Activated naive CD4-positive, alpha-beta T cell treated with anti-CD3 and anti-CD28 coated beads for 36 hours (primary cell): ENCODE data around the gene TM9SF2. TPM values are rescaled to one million over a fixed set of nuclear protein-coding genes. Genes with fewer than 3 reads are reported as not detected.
"Not testable (repeated sequence)": the region's sequence is repeated elsewhere in the genome, so short reads cannot be mapped to it uniquely, and the experiment has no call there.

ENCODE experiments used
- CTCF ChIA-PET: fragments of 350-600 bp; sonication (Branson Sonifier 250); formaldehyde crosslinking; loops from one replicate; lab custom pipeline; 2021; ENCODE audit warnings: antibody characterized with exemption; lab: Charles Lee
- DNase-seq: peaks from one replicate; pipeline ENCODE4 v3.0.0-alpha.2; 2020
- H3K27ac Mint-ChIP-seq: one replicate; pipeline ENCODE4 v1.8.0; 2021; ENCODE audit warnings: mild to moderate bottlenecking, mixed read lengths
- H3K27me3 Mint-ChIP-seq: one replicate; pipeline ENCODE4 v1.8.0; 2021; ENCODE audit warnings: low read depth, mixed read lengths
- H3K36me3 Mint-ChIP-seq: one replicate; pipeline ENCODE4 v1.8.0; 2021; ENCODE audit warnings: low read depth, mixed read lengths
- H3K4me1 Mint-ChIP-seq: one replicate; pipeline ENCODE4 v1.8.0; 2021; ENCODE audit warnings: low read depth, mixed read lengths
- H3K4me3 Mint-ChIP-seq: one replicate; pipeline ENCODE4 v1.8.0; 2021; ENCODE audit warnings: mild to moderate bottlenecking, moderate library complexity, mixed read lengths
- H3K9me3 Mint-ChIP-seq: one replicate; pipeline ENCODE4 v1.8.0; 2021; ENCODE audit warnings: mixed read lengths
- intact Hi-C: fragments of 100-400 bp; cut with micrococcal nuclease; formaldehyde crosslinking; loops from one replicate; pipeline ENCODE4 v1.15.1; 2023
- total RNA-seq, 2 experiments: library from RNA; stranded (reverse); gene quantifications; one replicate each; pipeline ENCODE4 v1.2.3, GENCODE V29; 2021

TM9SF2 gene
- total RNA-seq, 2 experiments from 2014 or later = 35.2 to 36.4 TPM

DNA sequence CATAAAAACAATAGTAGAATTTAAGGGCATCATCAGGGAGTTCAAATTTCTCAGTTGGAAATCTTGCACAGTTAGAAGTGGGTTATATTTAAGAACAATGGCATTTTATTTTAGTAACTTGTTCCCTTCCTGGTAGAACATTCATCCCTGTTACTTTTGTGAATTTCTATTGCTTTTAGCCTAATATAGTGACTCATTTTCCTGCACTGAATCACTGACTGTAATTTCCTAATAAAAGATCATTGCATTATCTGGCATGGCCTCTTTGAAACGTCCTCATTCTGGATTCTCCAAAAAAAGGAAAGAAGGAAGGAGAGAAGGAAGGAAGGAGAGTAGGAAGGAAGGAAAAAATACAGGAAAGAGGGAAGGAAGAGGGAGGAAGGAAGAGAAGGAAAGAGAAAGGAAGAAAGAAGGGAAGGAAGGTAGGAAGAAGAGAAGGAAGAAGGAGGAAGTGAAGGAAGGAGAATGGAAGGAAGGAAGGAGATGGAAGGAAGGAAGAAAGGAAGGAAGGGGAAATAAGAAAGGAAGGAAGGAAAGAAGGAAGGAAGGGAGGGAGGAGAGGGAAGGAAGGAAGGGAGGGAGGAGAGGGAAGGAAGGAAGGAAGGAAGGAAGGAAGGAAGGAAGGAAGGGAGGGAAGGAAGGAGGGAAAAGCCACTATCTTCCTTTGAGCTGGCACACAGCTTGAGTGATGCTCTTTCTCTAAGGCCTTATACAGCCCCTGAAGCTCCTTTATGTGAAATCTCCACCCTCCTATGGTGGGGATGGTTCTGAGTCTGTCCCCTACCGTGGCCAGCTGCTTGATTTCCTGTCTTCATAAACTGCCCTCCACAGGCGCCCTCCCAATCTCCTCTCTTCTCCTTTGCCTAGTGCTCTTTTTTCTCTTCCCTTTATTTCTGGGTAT, 29.8 kb upstream of the TM9SF2 start:
- H3K4me1 Mint-ChIP-seq = peaks cover 2% of the 10 kb centered on the region
- intact Hi-C loops = no loop called here
- CTCF ChIA-PET = interaction anchor here (0.6 to 1.2 kb wide), 4 partner anchors 31 to 287 kb away, joined by 3 to 4 read pairs (median 3); no protein-coding TSS in a partner anchor
- no peak for DNase-seq
- no peak overlapping the region for H3K27ac Mint-ChIP-seq
- no peak overlapping the region for H3K4me3 Mint-ChIP-seq
- H3K27me3 Mint-ChIP-seq = no peaks in the 10 kb centered on the region
- H3K9me3 Mint-ChIP-seq = no peaks in the 10 kb centered on the region
- no peaks in the 10 kb centered on the region for H3K36me3 Mint-ChIP-seq

DNA sequence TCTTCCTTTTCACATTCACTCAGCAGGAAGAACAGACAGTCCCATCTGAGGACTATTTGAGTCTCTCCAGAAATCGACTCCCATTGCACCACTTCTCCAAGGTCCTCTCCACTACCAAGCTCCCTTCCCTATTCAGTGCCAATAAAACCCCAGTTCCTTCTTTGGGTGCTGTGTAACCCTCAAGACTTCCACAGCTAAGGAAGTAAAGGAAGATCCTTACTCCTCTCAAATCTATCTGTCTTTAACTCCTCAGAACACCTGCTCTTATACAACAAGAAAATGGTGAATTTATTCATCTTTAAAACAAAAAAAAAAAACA, 29.2 kb upstream of the TM9SF2 start:
- CTCF ChIA-PET = interaction anchor here (0.6 to 1.2 kb wide), 4 partner anchors 30 to 287 kb away, joined by 3 to 4 read pairs (median 3); no protein-coding TSS in a partner anchor

DNA sequence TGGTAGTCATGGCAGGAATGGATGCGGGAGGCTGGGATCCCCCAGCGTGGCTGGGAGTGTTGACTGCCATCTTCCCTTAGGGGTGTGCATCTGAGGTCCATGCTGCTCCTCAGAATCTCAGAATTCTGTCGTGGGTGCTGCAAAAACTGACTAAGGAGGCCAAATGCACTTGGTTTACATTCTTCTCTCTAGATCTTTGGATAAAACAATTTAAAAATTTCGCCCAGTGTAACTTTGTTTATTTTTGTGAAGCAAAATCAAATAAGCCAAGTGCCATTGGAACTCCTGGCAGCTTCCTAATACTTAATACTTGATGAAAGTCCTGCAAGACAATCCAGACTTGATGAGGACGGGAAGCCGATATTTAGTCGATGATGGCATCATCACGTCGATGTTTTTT, 27.8 kb upstream of the TM9SF2 start:
- intact Hi-C loops = no loop called here
- CTCF ChIA-PET = interaction anchor here (0.6 to 0.7 kb wide), 3 partner anchors 12 to 437 kb away, joined by 3 to 6 read pairs (median 5); no protein-coding TSS in a partner anchor
- Mint-ChIP-seq H3K9me3 (no peaks in the 10 kb centered on the region), H3K4me3 (no peak overlapping the region), H3K36me3 (no peaks in the 10 kb centered on the region), H3K27ac (no peak overlapping the region), H3K4me1 (no peaks in the 10 kb centered on the region), H3K27me3 (no peaks in the 10 kb centered on the region)
- no peak for DNase-seq

More for the DNA sequence above, 29.2 kb upstream of the TM9SF2 start:
- no peaks in the 10 kb centered on the region for H3K27me3 Mint-ChIP-seq
- H3K4me3 Mint-ChIP-seq = no peak overlapping the region
- no peak for DNase-seq
- H3K4me1 Mint-ChIP-seq = peaks cover 2% of the 10 kb centered on the region
- no peaks in the 10 kb centered on the region for H3K9me3 Mint-ChIP-seq
- H3K27ac Mint-ChIP-seq = no peak overlapping the region
- intact Hi-C loops = no loop called here
- H3K36me3 Mint-ChIP-seq = no peaks in the 10 kb centered on the region

DNA sequence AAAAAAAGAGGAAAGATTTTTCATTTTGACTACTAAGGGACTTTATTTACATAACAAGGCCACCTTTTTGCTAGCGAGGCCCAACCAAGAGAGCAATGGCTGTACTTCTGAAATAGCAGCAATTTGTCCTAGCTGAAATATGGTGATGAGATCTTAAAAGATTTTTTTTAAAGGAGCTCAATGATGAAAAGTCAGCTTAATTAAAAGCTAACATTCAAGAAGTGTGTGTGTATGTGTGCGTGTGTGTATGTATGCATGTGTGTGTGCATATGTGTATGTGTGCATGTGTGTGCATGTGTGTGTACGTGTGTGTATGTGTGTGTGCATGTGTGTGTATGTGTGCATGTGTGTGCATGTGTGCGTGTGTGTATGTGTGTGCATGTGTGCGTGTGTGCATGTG, 24.6 kb upstream of the TM9SF2 start:
- no peak for DNase-seq
- intact Hi-C loops = no loop called here
- Mint-ChIP-seq H3K36me3 (no peaks in the 10 kb centered on the region), H3K9me3 (no peaks in the 10 kb centered on the region), H3K4me3 (no peak overlapping the region), H3K4me1 (no peaks in the 10 kb centered on the region), H3K27ac (no peak overlapping the region), H3K27me3 (no peaks in the 10 kb centered on the region)
- CTCF ChIA-PET = interaction anchor here (0.6 to 1.4 kb wide), 4 partner anchors 11 to 141 kb away, joined by 3 to 4 read pairs (median 3); no protein-coding TSS in a partner anchor

DNA sequence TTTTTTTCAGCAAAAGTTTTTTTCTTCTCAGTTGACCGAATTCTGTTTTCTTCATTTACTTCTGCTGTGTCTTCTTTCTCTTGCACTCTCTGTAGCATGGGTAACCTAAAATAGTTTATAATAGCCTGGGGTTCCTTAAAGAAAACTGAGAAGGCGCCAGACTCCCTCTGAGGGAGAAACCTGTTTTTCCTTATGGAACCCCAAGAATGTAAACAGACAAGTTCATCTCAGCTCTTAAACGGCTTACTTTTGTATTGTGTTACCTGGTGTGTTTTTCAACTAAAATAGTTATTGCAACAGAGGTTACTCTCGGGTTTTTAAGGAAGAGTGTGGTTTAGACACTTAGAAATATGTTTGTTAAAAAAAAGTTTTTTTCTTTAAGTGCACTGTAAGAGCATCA, 23.8 kb upstream of the TM9SF2 start:
- DNase-seq = no peak
- no peak overlapping the region for H3K27ac Mint-ChIP-seq

DNA sequence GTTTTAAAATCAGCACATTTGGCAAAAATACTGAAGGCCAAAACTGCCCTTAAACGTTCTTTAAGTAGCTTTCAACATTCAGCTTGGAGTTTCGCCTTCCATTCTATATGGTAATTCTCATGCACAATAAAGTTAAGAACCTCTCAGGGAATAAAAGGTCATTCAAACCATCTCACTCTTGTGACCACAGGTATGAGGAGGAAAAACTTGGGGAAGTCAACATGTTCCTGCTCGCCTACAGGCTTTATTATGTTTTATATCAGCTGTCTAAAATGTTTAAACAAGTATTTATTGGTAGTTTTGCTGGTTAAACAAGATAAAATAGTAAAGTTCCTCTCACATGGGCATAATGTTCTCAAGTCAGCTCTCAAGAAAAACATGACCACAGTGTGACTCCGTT, 19.9 kb upstream of the TM9SF2 start:
- intact Hi-C loops = no loop called here
- no peaks in the 10 kb centered on the region for H3K27me3 Mint-ChIP-seq
- CTCF ChIA-PET = interaction anchor here (1.4 kb wide), 1 partner anchor 25 kb away, joined by 5 read pairs; no protein-coding TSS in a partner anchor

More for the DNA sequence above, 23.8 kb upstream of the TM9SF2 start:
- Mint-ChIP-seq H3K9me3 (no peaks in the 10 kb centered on the region), H3K36me3 (no peaks in the 10 kb centered on the region), H3K4me3 (no peak overlapping the region), H3K27me3 (no peaks in the 10 kb centered on the region), H3K4me1 (no peaks in the 10 kb centered on the region)
- intact Hi-C loops = no loop called here
- CTCF ChIA-PET = no interaction called here

DNA sequence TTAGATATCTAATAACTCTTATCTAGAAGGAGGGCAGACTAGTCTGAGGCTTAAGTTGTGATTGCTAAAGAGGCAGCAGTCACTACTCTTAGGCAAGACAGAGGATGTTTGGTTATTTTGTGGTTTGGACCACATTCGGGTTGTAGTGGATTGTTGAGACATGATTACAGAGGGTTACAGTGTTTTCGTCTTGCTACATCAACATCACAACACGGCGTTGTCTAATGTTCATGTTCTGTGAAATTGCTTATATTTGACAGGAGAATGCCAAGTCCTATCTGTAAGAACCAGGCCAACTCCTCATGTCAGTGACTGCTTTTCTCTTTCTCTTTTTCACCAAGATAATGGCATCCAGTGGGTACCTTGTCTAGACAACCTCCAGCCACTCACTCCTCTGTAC, 16.8 kb upstream of the TM9SF2 start:
- H3K27me3 Mint-ChIP-seq = no peaks in the 10 kb centered on the region
- CTCF ChIA-PET = no interaction called here
- peaks cover 6% of the 10 kb centered on the region for H3K4me1 Mint-ChIP-seq
- peaks cover 6% of the 10 kb centered on the region for H3K9me3 Mint-ChIP-seq
- H3K4me3 Mint-ChIP-seq = no peak overlapping the region
- intact Hi-C loops = no loop called here
- DNase-seq = no peak
- peaks cover 9% of the 10 kb centered on the region for H3K36me3 Mint-ChIP-seq
- no peak overlapping the region for H3K27ac Mint-ChIP-seq

More for the DNA sequence above, 19.9 kb upstream of the TM9SF2 start:
- H3K4me1 Mint-ChIP-seq = peaks cover 6% of the 10 kb centered on the region
- no peak overlapping the region for H3K27ac Mint-ChIP-seq
- no peak for DNase-seq
- H3K36me3 Mint-ChIP-seq = no peaks in the 10 kb centered on the region
- H3K9me3 Mint-ChIP-seq = peaks cover 2% of the 10 kb centered on the region
- H3K4me3 Mint-ChIP-seq = no peak overlapping the region

DNA sequence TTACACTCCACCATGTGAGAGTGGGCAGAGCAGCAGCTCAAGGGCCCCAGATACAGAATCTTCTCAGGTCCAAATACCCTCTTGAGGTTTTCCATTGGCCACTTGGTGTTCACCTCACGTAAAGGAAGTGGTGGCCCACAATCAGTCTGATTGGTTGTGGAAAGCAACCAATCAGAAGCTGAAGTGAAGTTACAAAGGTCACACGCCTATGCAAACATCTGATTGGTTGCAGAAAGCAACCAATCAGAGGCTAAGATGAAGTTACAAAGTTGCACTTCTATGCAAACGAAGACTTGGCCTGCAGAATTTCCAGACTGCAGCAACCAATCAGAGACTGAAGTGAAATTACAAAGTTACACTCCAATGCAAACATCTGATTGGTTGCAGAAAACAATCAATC, 14.3 kb upstream of the TM9SF2 start:
- H3K27me3 Mint-ChIP-seq = no peaks in the 10 kb centered on the region
- CTCF ChIA-PET = no interaction called here
- no peak for DNase-seq

DNA sequence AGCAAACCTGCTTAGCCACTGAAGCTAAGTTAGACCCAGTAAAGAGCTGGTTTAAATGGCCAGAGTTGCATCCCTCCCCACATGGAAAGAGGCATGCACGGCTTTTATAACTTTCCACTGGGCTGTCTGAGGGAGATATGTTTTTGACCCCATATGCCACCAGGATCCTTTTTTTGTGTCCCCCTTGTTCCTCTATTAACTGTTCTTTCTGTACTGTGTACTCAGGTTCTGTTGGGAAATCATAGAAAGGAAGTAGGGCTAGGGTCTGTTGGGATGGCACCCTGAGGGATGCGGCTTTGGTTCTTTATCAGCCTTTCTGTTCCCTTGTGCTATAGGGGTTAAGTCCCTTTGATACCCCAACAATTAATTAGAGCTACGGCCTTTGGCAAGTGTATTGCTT, 12.2 kb upstream of the TM9SF2 start:
- H3K27ac Mint-ChIP-seq = no peak overlapping the region
- peaks cover 10% of the 10 kb centered on the region for H3K9me3 Mint-ChIP-seq
- intact Hi-C loops = no loop called here
- no peak overlapping the region for H3K4me3 Mint-ChIP-seq
- H3K27me3 Mint-ChIP-seq = no peaks in the 10 kb centered on the region
- CTCF ChIA-PET = interaction anchor here (1.3 kb wide), 1 partner anchor 219 kb away, joined by 4 read pairs; no protein-coding TSS in a partner anchor
- peaks cover 9% of the 10 kb centered on the region for H3K36me3 Mint-ChIP-seq
- H3K4me1 Mint-ChIP-seq = peaks cover 6% of the 10 kb centered on the region
- no peak for DNase-seq

More for the DNA sequence above, 14.3 kb upstream of the TM9SF2 start:
- intact Hi-C loops = no loop called here
- H3K4me1 Mint-ChIP-seq = peaks cover 6% of the 10 kb centered on the region
- no peak overlapping the region for H3K4me3 Mint-ChIP-seq
- H3K9me3 Mint-ChIP-seq = peaks cover 8% of the 10 kb centered on the region
- H3K27ac Mint-ChIP-seq = no peak overlapping the region
- peaks cover 9% of the 10 kb centered on the region for H3K36me3 Mint-ChIP-seq

DNA sequence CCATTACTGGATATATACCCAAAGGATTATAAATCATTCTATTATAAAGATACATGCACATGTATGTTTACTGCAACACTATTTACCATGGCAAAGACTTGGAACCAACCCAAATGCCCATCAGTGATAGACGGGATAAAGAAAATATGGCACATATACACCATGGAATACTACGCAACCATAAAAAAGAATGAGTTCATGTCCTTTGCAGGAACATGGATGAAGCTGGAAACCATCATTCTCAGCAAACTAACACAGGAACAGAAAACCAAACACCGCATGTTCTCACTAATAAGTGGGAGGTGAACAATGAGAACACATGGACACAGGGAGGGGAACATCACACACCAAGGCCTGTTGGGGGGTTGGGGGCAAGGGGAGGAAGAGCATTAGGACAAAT, 9.5 kb upstream of the TM9SF2 start:
- H3K4me3 Mint-ChIP-seq, DNase-seq, CTCF ChIA-PET, H3K9me3 Mint-ChIP-seq, H3K36me3 Mint-ChIP-seq, H3K27ac Mint-ChIP-seq, H3K27me3 Mint-ChIP-seq: not testable (repeated sequence)
- H3K4me1 Mint-ChIP-seq = peaks cover 18% of the 10 kb centered on the region
- intact Hi-C loops = loop anchor here (1.0 kb wide), 1 partner anchor 23 kb away; no protein-coding TSS in a partner anchor

DNA sequence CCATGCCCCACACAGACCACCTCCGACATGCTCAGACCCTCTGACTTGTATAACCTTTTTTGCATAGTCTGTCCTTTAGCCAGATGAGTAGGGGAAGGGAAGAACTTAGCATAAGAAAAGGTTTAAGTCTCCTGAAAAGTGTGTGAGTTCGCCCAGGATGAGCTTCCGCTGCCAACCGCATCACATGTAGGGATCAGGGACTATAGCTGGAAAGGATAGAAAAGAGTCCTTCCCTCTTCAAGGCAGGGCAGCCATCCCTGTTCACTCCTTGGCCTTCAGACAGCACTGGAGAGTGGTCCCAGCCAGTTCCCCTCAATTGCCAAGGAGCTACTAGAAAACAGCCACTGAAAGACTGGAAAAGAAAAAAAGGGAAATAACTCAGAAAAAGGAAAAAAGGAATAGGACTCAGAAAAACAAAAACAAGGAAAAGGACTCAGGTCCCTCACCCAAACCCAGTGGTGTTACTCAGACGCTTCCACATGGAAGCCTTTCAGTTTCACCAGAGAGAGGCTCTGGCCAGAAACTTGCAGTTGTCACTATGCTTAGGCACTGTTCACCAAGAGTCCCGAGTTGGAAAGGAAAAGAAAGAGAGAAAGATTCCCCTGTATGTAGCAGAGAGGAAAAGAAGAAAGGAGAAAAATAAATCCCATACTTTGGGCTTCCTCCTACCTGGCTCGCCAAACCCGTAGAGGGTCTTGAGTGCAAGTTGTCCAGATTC, 5.6 kb upstream of the TM9SF2 start:
- peaks cover 46% of the 10 kb centered on the region for H3K4me1 Mint-ChIP-seq
- peaks cover 1% of the 10 kb centered on the region for H3K36me3 Mint-ChIP-seq
- intact Hi-C loops = loop anchor here (1.0 to 5.0 kb wide), 9 partner anchors 183 to 1177 kb away; partner anchors contain the start of genes GGACT, PCCA, TMTC4 and UBAC2

More for the DNA sequence above, 5.6 kb upstream of the TM9SF2 start:
- CTCF ChIA-PET = interaction anchor here (0.8 kb wide), 1 partner anchor 60 kb away, joined by 3 read pairs; no protein-coding TSS in a partner anchor
- H3K27me3 Mint-ChIP-seq = no peaks in the 10 kb centered on the region
- no peak for DNase-seq
- H3K4me3 Mint-ChIP-seq = peak overlapping the region; percentile 82
- H3K9me3 Mint-ChIP-seq = peaks cover 5% of the 10 kb centered on the region
- peak overlapping the region; percentile 91 for H3K27ac Mint-ChIP-seq
